Measurements from ENCODE around the gene PRR5L.
A peak's percentile ranks its signal among the peaks of the same experiment; 100 is the strongest.

The PRR5L gene

GRCh38 chr11:36419791-36420424 lies 123.8 kb downstream of the PRR5L start:
- peak overlapping the region in 7 of 21 experiments; percentile 41 to 75 (median 54) for H3K27ac ChIP-seq

GRCh38 chr11:36421546-36422155 lies 125.6 kb downstream of the PRR5L start:
- Histone ChIP-seq H3K4me3 (no peak overlapping the region), H3K27ac (peak overlapping the region in 11 of 21 experiments; percentile 10 to 75 (median 50))

More at GRCh38 chr11:36419791-36420424, 123.8 kb downstream of the PRR5L start:
- no peak overlapping the region for H3K4me3 ChIP-seq

GRCh38 chr11:36425561-36426081 lies 129.5 kb downstream of the PRR5L start:
- Histone ChIP-seq H3K4me3 (no peak overlapping the region), H3K27ac (peak overlapping the region in 4 of 21 experiments; percentile 9 to 40 (median 22))

GRCh38 chr11:36426226-36426848 lies 130.2 kb downstream of the PRR5L start:
- no peak overlapping the region for H3K4me3 ChIP-seq
- H3K27ac ChIP-seq, result peak overlapping the region in 4 of 21 experiments; percentile 1 to 44 (median 36)

- no peak overlapping the region for H3K4me3 ChIP-seq
- H3K27ac ChIP-seq, result peak overlapping the region in 4 of 21 experiments; percentile 18 to 44 (median 36)
Measured at GRCh38 chr11:36427079-36427478, 131.0 kb downstream of the PRR5L start.

- Histone ChIP-seq H3K4me3 (no peak overlapping the region), H3K27ac (no peak overlapping the region)
Measured at GRCh38 chr11:36427876-36428275, 131.8 kb downstream of the PRR5L start.

GRCh38 chr11:36431429-36432092 lies 135.5 kb downstream of the PRR5L start:
- Histone ChIP-seq H3K4me3 (no peak overlapping the region), H3K27ac (peak overlapping the region in 9 of 21 experiments; percentile 16 to 71 (median 44))

GRCh38 chr11:36432093-36432469 lies 136.0 kb downstream of the PRR5L start:
- H3K4me3 ChIP-seq, result no peak overlapping the region
- H3K27ac ChIP-seq, result peak overlapping the region in 8 of 21 experiments; percentile 1 to 71 (median 50)

- Histone ChIP-seq H3K4me3 (no peak overlapping the region), H3K27ac (peak overlapping the region in 3 of 21 experiments; percentile 41 to 68 (median 60))
Measured at GRCh38 chr11:36432738-36433137, 136.7 kb downstream of the PRR5L start.

GRCh38 chr11:36436064-36436463 lies 140.0 kb downstream of the PRR5L start:
- H3K27ac ChIP-seq, result no peak overlapping the region
- H3K4me3 ChIP-seq, result no peak overlapping the region

GRCh38 chr11:36436589-36436988 lies 140.5 kb downstream of the PRR5L start:
- Histone ChIP-seq H3K4me3 (no peak overlapping the region), H3K27ac (no peak overlapping the region)

GRCh38 chr11:36437413-36437812 lies 141.3 kb downstream of the PRR5L start:
- Histone ChIP-seq H3K4me3 (no peak overlapping the region), H3K27ac (no peak overlapping the region)

GRCh38 chr11:36438126-36438525 lies 142.0 kb downstream of the PRR5L start:
- Histone ChIP-seq H3K4me3 (no peak overlapping the region), H3K27ac (no peak overlapping the region)

- peak overlapping the region in 1 of 21 experiments; percentile 18 for H3K27ac ChIP-seq
Measured at GRCh38 chr11:36441610-36442208, 145.6 kb downstream of the PRR5L start.

GRCh38 chr11:36443661-36444060 lies 147.6 kb downstream of the PRR5L start:
- Histone ChIP-seq H3K27ac (no peak overlapping the region), H3K4me3 (no peak overlapping the region)

More at GRCh38 chr11:36441610-36442208, 145.6 kb downstream of the PRR5L start:
- no peak overlapping the region for H3K4me3 ChIP-seq

GRCh38 chr11:36446135-36446534 lies 150.0 kb downstream of the PRR5L start:
- H3K27ac ChIP-seq, result no peak overlapping the region
- no peak overlapping the region for H3K4me3 ChIP-seq

GRCh38 chr11:36447514-36447913 lies 151.4 kb downstream of the PRR5L start:
- H3K4me3 ChIP-seq, result no peak overlapping the region

GRCh38 chr11:36447947-36448346 lies 151.9 kb downstream of the PRR5L start:
- Histone ChIP-seq H3K27ac (no peak overlapping the region), H3K4me3 (no peak overlapping the region)

More at GRCh38 chr11:36447514-36447913, 151.4 kb downstream of the PRR5L start:
- H3K27ac ChIP-seq, result no peak overlapping the region

- Histone ChIP-seq H3K27ac (peak overlapping the region in 4 of 21 experiments; percentile 1 to 56 (median 51)), H3K4me3 (no peak overlapping the region)
Measured at GRCh38 chr11:36449561-36450096, 153.5 kb downstream of the PRR5L start.
